Loucy (cell line): ENCODE data around the gene AMOTL1.

Experiments
- CTCF ChIP-seq: fragments of 200-600 bp; sonication (generic); conservative IDR thresholded peaks from 2 replicates; pipeline ENCODE4 v1.5.1; 2014; ENCODE audit warnings: mild to moderate bottlenecking, antibody characterized with exemption, low read length
- EZH2phosphoT487 ChIP-seq: fragments of 200-600 bp; IDR thresholded peaks from 2 replicates; pipeline ENCODE4 v1.6.1; 2018; ENCODE audit warnings: antibody characterized with exemption, mild to moderate bottlenecking, moderate library complexity, borderline replicate concordance

GRCh38 chr11:94868468-94868867, 100.3 kb downstream of the AMOTL1 start:
- no peak for TF ChIP-seq CTCF
- no peak for TF ChIP-seq EZH2phosphoT487
